ELF-1 (cell line): ENCODE data around the gene PAK1.
"Not testable (repeated sequence)": the region's sequence is repeated elsewhere in the genome, so short reads cannot be mapped to it uniquely, and the experiment has no call there.

ENCODE experiments used
- DNase-seq: peaks from one replicate; pipeline ENCODE4 v3.0.0-alpha.2; 2016; ENCODE audit warnings: low read depth, low spot score

Gene PAK1

DNA sequence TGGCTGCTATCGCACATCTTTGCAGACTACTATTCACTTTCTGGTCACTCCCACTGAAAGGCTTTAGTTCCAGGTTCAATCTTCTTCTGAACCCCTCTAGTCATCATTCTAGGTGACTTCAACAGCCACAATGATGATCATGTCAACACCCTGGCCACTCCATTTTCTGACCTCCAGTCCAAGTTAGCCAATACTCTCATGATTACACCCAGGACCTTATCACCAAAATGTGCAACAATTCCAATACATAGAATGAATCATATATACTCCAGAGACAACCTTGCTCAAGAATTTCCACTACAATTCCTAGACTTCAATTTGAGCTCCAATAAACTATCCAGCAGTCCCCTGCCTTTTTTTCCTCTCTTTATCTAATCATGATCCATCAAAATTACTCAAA lies 70.7 kb downstream of the PAK1 start:
- DNase-seq = no peak

- no peak for DNase-seq
Observed at GRCh38 chr11:77402218-77402556, 71.7 kb downstream of the PAK1 start.

- no peak for DNase-seq
Observed at GRCh38 chr11:77401486-77402217, 72.2 kb downstream of the PAK1 start.

- DNase-seq = no peak
Observed at GRCh38 chr11:77400775-77401449, 73.0 kb downstream of the PAK1 start.

GRCh38 chr11:77400271-77400670 lies 73.6 kb downstream of the PAK1 start:
- DNase-seq = no peak

GRCh38 chr11:77397631-77398030 lies 76.3 kb downstream of the PAK1 start:
- no peak for DNase-seq

- DNase-seq = no peak
Observed at GRCh38 chr11:77396911-77397310, 77.0 kb downstream of the PAK1 start.

- DNase-seq = no peak
Observed at GRCh38 chr11:77396305-77396704, 77.6 kb downstream of the PAK1 start.

DNA sequence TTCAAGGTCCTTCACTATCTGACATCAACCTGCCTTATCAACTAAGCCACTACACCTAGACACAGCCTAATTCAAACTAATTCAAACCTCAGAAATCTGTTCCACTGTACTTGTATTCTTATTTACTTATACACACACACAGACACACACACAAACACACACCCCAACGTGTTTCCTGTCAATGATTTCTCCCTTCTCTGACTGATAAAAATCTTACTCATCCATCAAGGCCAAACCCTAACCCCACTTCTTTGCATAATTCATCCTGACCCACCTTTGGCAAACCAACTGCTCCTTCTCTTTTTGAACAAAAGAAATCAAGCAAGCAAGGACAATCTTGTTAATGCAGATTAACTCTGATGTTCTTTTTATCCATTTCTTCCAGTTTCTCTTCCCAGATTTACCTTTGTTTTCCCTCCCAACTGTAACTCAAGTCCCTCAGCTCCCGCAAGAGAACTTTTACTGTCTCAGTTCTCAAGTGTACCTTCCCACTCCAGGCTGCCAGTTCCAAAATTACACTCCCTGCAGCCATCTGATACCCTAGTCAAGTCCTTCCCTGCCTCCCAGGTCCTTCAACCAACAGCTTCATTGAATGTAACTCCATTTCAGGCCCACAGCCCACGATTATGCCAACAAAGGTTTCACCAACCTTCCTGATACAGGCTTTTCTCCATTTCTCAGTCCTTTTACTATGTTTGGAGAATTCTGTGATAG lies 78.3 kb downstream of the PAK1 start:
- no peak for DNase-seq

DNA sequence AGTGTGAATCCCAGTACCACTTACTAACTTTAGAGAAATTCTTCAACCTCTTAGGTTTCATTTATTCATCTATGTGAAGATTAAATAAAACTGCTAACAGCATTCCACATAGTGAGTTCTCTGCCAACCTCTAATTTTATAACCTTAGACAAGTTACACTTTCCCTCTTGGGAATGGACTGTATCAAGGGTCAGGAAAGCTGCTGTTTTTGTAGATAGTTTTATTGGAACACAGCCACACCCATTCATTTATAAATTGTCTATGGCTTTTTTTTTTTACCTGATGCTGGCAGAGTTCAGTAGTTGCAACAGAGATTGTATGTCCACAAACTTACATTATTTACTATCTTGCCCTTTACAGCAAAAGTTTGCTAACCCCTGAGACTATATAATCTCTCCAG lies 81.1 kb downstream of the PAK1 start:
- no peak for DNase-seq

DNA sequence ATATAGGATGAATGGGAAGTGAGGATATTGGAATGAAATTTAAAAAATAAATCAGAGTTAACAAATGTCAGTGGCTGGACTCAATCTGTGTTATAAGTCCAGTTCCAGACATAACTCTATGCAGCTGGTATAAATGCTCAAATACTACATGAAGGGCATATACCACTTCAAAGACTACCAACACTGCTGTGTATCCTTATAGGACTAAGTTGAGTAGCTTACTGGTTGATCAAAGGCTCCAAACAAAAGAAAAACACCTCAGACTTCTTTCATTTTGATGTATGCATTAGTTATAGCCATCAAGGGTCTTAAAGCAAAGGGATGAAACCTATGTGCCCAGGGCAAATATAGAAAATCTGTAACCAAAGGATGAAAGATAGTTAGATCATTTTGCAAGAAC lies 86.2 kb downstream of the PAK1 start:
- no peak for DNase-seq

- peak; percentile 6 for DNase-seq
Observed at GRCh38 chr11:77386178-77386577, 87.7 kb downstream of the PAK1 start.

DNA sequence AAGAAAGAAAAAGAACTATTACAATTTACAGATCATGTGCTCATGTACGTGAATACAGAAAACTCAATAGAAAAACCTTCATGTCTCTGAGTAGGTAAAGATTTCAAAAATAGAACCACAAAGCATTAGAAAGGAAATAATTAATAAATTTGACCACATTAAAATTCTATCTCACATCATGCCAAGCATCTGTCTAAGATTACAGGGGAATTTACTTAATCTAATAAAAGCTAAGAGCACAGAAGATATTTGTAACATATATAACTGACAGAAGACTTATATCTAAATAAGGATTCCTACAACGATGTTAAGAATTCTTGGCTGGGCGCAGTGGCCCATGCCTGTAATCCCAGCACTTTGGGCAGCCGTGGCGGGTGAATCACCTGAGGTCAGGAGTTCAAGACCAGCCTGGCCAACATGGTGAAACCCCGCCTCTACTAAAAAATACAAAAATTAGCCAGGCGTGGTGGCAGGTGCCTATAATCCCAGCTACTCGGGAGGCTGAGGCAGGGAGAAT lies 88.6 kb downstream of the PAK1 start:
- not testable (repeated sequence) for DNase-seq

DNA sequence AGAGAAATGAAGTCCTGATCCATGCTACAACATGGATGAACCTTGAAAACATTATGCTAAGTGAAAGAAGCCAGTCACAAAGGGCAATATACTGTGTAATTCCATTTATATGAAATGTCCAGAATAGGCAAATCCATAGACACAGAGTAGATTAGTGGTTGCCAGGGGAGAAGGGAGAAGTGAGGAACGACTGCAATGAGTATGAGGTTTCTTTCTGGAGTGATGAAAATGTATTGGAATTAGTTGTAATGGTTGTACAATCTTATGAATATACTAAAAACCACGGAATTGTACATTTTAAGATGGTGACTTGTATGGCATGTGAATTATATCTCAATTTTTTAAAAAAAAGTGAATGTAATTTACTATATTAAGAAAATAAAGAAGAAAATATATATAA lies 89.3 kb downstream of the PAK1 start:
- DNase-seq = no peak

DNA sequence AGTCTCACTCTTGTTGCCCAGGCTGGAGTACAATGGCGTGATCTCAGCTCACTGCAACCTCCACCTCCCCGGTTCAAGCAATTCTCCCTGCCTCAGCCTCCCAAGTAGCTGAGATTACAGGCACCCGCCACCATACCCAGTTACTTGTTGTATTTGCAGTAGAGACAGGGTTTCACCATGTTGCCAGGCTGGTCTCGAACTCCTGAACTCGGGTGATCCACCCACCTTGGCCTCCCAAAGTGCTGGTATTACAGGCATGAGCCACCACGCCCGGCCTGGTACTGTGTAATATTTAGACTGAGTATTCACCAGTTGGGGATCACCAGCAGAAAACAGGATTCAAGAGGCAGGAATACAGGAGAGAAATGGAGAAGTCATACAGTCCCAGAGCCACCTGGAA lies 90.5 kb downstream of the PAK1 start:
- DNase-seq = not testable (repeated sequence)

GRCh38 chr11:77381729-77382665 lies 91.9 kb downstream of the PAK1 start:
- no peak for DNase-seq

DNA sequence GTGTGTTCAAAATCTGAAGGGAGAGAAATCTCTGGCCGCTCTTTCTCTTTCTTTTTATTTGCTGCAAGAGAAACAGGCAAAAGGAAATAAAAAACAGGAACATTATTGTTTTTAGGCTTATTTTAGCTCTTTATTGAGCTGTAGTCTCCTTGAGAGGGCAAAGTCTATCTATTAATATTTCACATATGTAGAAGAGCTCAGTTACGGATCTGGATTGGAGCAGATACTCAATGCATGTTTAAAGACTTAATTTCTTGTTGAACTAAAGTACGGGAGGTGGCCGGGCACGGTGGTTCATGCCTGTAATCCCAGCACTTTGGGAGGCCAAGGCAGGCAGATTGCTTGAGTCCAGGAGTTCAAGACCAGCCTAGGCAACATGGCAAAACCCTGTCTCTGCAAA lies 94.0 kb downstream of the PAK1 start:
- DNase-seq = no peak

- no peak for DNase-seq
Observed at GRCh38 chr11:77379253-77379652, 94.6 kb downstream of the PAK1 start.

GRCh38 chr11:77377734-77378133 lies 96.2 kb downstream of the PAK1 start:
- no peak for DNase-seq

DNA sequence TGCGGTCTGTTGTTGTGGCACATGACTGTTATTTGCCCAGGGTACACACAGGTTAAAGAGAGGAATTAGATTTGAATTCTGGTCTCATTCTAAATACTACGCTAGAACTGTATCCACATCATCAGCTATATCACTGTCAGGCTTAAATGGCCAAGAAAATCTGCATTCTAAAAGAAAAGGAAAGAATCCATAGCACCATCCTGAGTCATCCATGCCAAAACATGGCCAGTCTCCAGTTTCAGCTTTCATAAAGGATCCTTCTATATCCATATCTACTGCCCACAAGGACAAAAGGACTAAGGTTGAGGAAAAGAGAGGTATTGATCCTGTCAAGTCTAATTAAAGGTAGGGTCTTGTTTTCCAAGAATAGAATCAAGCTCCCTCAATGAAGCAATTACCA lies 98.8 kb downstream of the PAK1 start:
- DNase-seq = no peak

GRCh38 chr11:77374611-77375031 lies 99.3 kb downstream of the PAK1 start:
- no peak for DNase-seq

GRCh38 chr11:77374108-77374507 lies 99.8 kb downstream of the PAK1 start:
- no peak for DNase-seq
